Germinal center (tissue), 1 donor: ENCODE measurements around the gene ICAM3.
"Not testable (repeated sequence)": the region's sequence is repeated elsewhere in the genome, so short reads cannot be mapped to it uniquely, and the experiment has no call there.

Experiments
- DNase-seq: peaks from one replicate; pipeline ENCODE4 v3.0.0; 2012; ENCODE audit warnings: mixed read lengths, low spot score

Gene ICAM3

GRCh38 chr19:10339380-10339960 lies at the start of gene ICAM3:
Gene ICAM3, minus strand, starts transcription at chr19:10339624. Its CDS starts 10 bp downstream, at chr19:10339614.
- peak; percentile 72 for DNase-seq

DNA sequence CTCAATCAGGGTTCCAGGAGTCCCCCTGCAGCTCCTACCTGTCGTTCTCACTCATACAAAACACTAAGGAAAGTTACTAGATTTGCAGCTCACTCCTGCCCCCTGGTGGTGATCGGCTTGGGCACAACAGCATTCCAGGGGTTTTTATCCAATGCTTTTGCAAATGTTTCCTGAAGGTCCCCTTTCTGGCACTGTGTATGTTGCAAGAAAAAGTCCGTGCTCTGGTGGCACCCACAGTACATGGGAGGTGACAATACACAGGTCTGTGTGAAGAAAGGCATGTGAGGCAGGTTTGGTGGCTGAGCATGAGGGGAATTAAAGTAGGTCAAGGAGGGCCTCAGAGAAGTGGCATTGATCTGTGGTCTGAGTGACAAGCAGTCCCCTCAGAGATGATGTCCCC lies 49.5 kb upstream of the ICAM3 start:
- peak; percentile 68 for DNase-seq

DNA sequence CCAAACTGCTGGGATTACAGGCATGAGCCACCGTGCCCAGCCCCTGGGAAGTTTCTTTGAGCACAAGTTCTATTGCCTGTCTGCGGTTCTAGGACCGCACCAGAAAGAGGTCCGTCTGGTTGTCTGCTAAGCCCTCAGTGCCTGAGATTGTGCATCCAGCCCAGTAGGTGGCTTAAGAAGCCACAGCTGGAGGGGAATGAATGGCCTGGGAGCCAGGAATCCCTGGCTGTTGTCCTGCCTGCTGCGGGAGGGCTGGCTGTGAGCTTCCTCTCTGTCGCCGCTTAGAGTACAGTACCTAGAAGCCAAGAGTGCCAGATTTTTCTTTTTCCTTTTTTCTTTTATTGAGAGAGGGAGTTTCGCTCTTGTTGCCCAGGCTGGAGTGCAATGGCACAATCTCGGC lies 45.2 kb upstream of the ICAM3 start:
- DNase-seq = no peak

DNA sequence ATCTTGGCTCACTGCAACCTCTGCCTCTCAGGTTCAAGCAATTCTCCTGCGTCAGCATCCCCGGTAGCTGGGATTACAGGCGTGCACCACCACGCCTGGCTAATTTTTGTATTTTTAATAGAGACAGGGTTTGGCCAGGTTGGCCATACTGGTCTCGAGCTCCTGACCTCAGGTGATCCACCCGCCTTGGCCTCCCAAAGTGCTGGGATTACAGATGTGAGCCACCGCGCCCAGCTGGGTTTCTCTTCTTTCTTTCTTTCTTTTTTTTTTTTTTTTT lies 43.7 kb upstream of the ICAM3 start:
- DNase-seq = not testable (repeated sequence)

- peak; percentile 100 for DNase-seq
Observed at GRCh38 chr19:10380313-10381102, 41.1 kb upstream of the ICAM3 start, which contains the start of gene TYK2. Gene TYK2, minus strand, starts transcription at chr19:10380572. Its CDS starts 2,166 bp downstream, at chr19:10378406.

DNA sequence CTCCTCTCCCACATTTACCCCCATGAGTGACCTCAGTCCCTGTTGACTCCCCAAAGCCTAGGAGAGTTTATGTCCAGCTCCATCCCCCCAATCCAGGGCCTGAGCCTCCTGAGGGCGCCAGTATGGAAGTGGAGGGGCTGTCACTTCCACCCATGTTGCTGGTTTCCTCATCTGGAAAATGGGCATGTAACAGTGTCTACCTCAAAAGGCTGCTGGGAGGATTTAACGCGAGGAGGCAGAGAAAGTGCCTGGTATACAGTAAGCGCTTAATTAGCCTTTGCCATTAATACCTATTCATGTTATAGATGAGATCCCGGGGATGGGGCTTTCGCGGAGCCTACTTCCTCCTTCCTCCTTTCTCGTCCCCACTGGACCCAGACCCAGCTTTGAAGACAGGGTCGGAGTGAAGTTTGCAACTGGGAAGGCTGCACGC lies 40.5 kb upstream of the ICAM3 start:
- no peak for DNase-seq

DNA sequence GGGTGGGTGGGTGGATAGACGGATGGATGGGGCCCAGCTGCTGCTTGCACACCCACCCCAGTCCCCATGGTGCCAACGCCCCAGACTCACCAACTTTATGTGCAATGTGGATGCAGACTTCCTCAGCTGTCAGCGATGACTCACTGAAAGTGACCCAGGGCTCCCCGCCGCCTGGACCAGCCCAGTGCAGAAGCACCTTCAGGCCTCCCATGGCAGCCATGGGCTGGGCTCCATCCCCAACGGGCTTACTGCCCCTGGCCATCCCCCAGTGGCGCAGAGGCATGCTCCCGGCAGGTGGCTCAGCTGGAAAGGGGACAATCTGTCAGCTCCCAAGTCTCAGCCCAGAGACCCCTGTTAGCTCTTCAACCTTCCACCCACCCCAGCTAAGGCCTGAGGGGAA lies 38.7 kb upstream of the ICAM3 start:
- DNase-seq = no peak

DNA sequence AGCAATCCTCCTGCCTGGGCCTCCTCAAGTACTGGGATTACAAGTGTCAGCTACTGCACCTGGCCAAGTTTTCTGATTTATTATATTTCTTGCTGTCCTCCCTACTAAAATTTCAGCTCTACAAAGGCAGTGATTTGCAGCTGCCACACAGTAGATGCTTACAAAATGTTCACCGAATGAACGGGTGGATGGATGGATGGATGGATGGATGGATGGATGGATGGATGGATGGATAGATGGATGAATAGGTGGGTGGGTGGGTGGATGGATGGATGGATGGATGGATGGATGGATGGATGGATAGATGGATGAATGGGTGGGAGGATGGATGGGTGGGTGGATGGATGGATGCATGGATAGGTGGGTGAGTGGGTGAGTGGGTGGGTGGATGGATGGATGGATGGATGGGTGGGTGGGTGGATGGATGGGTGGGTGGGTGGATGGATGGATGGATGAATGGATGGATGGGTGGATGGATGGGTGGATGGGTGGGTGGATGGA lies 37.8 kb upstream of the ICAM3 start:
- not testable (repeated sequence) for DNase-seq

DNA sequence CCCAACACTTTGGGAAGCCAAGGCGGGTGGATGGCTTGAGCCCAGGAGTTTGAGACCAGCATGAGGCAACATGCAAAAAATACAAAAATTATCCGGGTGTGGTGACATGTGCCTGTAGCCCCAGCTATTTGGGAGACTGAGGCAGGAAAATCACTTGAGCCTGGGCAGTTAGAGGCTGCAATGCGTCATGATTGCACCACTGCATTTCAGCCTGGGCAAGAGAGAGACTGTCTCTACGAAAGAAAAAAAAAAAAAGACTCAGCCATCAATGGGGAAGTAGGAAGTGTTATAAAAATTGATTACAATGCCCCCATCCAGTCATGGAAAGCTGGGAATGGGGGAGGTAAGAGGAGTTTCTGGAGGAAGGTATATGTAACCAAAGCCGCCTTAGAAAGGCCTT lies 35.5 kb upstream of the ICAM3 start:
- DNase-seq = no peak

DNA sequence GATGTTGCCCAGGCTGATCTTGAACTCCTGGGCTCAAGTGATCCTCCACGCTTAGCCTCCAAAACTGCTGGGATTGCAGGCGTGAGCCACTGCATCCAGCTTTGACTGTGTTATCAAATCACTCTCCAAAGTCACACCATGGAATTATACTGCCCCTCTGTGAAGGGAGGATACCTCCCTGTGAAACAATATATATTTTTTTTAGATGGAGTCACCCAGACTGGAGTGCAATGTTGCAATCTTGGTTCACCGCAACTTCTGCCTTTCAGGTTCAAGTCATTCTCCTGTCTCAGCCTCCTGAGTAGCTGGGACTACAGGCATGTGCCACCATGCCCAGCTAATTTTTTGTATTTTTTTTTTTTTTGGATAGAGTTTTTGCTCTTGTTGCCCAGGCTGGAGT lies 33.3 kb upstream of the ICAM3 start:
- DNase-seq = no peak

DNA sequence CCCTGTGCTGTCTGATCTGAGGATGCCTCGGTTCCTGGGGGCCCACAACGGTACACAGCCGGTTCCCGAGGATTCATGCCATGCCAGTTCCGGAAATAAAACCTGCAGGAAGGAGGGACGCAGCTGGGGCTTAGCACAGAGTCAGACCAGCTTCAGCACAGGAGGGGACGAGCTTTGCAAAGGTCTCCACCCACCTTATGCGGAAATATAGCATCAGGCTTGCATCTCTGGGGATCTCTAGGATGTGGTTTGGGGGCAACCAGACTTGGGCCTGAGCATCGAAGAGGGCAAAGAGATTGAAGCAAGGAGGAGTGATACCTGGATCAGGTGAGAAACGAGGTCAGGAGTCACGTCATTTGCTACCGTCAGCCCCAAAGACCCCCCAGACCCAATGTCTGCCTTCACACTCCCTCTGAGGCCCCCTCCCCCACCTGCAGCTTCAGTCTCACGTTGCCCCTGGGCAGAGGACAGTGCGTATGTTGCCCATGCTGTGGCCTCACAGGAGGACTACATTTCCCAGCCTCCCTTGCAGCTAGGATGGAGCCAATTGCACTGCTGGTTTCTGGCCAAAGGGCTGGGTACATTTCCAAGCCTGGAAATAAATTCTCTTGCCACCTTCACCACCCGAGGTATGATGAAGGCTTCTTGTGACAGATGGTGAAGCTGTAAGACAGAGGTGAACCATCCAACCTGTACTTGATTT lies 28.8 kb upstream of the ICAM3 start:
- no peak for DNase-seq

GRCh38 chr19:10366950-10367512 lies 27.6 kb upstream of the ICAM3 start:
- not testable (repeated sequence) for DNase-seq

- DNase-seq = no peak
Observed at GRCh38 chr19:10365518-10365917, 26.1 kb upstream of the ICAM3 start.

- DNase-seq = no peak
Observed at GRCh38 chr19:10364644-10365043, 25.2 kb upstream of the ICAM3 start.

DNA sequence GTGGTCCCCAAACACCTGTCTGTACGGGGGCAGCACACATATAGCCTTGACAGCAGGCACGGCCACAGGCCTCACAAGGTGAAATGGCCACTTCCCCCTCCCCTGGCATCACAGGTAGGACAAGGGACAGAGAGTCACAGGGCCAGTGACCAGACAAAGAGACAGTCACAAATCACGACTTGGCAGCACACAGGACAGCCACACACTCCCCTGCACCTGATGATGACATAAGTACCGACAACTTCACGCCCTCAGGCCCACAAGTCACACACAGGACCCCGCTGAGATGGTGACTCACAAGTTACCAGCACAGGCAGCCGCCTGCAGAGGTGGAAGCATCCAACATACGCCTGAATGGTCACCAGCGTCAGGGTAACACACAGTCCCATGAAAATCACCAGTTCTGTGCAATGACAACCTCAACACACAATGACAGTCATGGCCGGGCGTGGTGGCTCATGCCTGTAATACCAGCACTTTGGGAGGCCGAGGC lies 24.4 kb upstream of the ICAM3 start:
- no peak for DNase-seq

DNA sequence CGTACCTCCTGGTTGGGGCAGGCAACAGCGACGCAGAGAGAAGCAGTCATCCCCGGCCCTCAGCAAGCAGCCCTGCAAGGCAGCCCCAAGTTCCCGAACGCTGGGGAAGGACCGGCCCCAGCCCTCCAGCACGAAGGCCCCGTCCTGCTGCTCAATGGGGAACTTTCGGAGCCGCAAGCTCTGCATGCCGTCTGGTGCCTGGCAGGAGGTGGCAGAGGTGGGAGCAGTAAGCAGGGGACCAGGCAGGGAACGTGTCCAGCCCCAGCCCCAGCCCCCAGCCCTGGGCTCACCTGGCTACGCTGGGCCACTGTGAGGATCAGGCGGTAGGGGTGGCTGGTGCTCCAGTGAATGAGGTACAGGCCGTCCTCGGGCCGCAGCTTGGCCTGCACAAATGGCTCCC lies 22.8 kb upstream of the ICAM3 start:
- no peak for DNase-seq

DNA sequence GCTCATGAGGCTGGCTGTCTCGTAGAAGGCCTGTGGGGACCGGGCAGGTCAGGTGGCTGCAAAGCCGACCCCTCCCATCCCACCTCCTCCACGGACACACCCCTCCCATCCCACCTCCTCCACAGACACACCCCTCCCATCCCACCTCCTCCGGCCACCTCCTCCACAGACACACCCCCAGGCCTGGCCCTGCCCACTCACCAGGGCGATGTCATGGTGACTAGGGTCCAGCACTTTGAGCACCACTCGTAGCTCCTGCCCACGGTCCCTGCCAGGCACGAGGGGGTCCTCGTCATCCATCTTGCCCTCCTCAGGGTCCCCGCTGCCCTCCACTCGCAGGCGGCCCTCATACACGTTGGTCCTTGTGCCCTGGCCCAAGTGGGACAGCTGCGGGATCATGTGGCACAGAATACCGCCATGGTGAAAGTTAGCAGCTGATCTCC lies 22.2 kb upstream of the ICAM3 start:
- no peak for DNase-seq

DNA sequence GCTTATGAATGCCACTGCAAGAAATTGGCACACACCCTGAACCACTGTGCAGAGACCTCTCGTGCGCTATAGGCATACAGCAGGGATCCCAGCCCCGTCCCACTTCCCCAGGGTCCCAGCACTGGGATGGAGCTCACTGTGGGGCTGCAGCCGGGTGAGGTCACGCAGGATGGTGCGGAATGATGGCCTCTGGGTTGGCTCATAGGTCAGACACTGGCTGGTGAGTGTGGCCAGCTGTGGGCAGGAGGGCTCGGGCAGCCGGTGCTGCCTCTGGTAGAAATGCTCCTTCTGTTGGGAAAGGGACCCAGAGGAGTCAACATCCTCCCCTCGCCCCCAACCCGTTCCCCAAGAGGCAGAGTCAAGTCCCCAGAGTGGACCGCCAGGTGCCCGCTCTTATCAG lies 17.0 kb upstream of the ICAM3 start:
- DNase-seq = no peak

- no peak for DNase-seq
Observed at GRCh38 chr19:10353793-10354391, 14.5 kb upstream of the ICAM3 start.

GRCh38 chr19:10352764-10353671 lies 13.6 kb upstream of the ICAM3 start:
- DNase-seq = no peak

DNA sequence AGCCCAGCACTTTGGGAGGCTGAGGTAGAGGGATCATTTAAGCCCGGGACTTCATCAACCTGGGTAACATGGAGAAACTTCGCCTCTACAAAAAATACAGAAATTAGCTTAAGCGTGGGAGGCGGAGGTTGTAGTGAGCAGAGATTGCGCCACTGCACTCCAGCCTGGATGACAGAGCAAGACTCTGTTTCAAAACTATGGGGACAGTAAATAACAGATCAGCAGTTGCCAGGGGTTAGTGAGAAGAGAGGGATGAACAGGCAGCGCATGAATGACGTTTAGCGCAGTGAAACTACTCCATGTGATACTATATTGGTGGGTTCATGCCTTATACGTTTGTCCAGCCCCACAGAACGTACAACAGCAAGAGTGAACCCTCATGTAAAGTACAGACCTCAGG lies 7.1 kb upstream of the ICAM3 start:
- no peak for DNase-seq
